ENCODE results near the gene ALDOB.

The ALDOB gene

DNA sequence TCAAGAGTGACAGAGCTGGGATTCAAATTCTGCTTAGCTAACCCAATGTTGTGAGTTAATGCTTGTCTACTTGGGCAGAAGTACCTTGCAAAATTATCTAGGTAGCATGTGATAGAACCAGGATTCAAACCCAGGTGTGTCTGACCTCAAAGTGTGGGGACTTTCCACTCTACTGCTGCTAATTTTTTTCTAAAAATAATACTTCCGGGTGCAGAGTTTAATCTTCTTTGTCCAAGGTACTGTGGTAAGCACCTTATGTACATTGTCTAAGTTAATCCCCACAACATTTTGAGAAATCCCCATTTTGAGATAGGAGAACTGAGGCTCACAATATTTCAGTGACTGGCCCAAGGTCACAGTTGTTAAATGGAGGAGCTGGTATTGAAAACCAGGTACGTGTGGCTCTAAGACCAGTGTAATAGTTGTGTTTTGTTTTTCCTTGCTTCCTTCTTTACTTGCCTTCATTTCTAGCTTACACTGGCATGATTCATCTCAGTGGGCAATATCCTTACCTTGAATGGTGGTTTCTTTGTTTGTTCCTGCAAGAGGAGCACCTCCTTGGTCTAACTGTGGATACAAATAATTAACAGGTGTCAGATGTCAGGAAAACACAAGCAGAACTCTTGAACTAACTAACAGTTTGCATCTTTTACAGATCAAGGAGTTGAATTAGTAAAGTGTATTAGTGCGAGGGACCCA, 7.5 kb downstream of the ALDOB start:
- no peak for DNase-seq (ENCODE audit: extremely low read depth in 1 of 2, low read depth in 1 of 2)

DNA sequence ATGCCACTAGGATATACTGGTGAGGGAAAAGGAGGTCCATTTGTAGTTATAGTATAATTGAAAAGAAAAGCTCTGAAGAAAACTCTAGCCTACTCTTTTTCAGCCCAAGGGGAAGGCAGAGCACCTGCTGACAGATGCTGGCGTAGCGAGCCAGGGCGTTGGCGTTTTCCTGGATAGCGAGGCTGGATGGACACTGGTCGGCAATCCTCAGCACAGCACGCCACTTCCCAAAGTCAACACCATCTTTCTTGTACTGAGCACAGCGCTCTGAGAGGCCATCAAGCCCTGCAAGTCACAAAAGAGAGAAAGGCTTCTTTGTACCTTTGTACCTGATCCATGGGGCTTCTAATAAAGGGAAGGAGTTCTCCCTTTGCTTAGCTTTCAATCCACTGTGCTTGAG, 8.2 kb downstream of the ALDOB start:
- no peak for DNase-seq (ENCODE audit: extremely low read depth in 1 of 2, low read depth in 1 of 2)

DNA sequence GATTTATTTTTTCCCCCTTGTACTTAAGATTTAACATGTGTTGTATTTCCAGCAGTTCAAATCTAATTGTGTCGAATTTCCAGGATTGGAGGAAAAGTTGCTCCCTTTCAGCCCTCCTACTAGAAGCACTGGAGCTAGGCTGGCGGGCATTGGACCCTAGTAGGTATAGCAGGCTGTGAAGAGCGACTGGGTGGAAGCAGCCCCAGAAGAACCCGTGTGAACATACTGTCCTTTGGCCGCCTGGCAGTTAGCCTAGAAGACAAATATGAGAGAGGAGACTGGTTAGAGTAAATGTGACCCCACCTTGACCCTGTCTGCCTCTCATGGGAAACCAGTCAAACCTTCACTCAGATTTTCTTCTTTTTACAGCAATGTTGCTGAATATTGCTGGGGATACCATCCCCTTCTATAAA, 13.9 kb downstream of the ALDOB start:
- DNase-seq (ENCODE audit: extremely low read depth in 1 of 2, low read depth in 1 of 2), result no peak

DNA sequence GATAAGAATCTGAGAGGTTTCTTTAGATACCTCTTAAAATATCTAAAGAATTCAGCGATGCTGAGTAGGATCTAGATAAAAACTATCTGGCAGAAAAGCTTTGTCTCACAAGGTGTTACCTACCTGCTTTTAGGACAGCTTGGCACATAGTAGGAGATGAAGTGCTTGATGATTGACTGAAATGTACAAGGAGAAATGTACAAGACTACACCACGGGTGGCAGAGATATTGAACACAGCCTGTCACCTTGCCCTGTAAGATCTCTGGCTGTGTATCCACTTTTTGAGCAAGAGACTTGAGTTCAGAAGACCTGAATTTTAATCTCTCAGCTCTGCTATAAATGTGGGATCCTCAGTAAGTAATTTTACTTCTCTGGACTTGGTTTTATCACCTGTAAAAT, 15.7 kb downstream of the ALDOB start:
- DNase-seq (ENCODE audit: extremely low read depth in 1 of 2, low read depth in 1 of 2), result no peak

DNA sequence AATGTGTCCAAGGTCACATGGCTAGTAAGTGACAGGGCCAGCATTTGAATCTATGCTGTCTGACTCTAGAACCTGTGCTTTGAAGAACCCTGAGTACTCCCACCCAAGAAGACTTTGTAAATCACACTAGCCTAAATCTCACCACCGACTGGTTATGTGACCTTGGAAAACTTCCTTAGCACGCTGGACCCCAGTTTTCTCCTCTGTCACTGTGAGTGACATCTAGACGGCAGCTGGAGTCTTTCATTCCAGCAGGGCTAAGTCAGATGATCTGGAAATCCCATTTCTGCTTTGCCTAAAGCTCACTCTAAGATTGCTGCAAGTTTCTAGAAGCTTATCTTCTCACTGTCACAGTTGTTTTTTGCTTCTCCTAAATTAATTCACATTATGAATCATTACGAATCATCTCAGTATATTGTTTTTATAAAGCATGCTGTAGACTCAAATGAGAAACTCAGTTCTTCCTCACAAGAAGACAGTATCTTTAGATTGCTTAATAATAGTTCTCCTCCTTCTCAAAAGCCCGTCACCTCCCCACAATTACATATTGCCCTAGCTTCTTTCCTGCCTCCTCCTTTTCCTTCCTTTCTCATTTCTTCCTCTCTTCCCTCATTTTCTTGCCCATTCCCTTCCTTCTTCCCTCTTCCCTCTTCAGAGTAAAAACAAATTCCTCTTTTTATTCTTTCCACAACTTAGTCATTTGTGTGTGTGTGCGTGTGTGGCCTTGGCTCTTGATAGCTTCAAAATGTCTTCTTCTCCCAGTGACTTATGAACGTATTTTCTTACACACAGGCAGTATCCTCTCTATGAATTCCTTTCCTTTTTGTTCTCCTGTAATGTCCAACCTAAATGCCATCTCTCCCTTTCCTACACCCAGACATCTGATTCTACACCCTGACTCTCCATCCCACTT, 16.8 kb downstream of the ALDOB start:
- no peak for DNase-seq (ENCODE audit: extremely low read depth in 1 of 2, low read depth in 1 of 2)

DNA sequence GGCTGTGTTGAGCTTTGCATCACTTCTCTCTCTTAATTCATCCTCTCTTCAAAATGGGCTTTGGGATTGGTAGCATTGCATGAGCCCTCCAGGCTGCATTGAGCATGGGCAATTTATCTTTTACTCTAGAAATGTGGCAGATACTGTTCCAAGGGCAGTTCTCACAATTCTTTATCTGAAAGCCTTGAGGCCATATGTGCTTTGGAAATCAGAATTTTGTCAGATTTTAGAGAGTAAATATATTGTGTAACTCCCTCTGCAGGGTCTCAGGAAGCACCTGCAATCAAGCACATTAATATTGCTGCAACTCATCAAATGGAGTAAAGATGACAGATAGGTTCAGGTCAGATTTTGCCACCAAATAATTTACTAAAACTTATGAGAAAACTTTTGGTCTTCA, 17.6 kb downstream of the ALDOB start:
- no peak for DNase-seq (ENCODE audit: extremely low read depth in 1 of 2, low read depth in 1 of 2)

DNA sequence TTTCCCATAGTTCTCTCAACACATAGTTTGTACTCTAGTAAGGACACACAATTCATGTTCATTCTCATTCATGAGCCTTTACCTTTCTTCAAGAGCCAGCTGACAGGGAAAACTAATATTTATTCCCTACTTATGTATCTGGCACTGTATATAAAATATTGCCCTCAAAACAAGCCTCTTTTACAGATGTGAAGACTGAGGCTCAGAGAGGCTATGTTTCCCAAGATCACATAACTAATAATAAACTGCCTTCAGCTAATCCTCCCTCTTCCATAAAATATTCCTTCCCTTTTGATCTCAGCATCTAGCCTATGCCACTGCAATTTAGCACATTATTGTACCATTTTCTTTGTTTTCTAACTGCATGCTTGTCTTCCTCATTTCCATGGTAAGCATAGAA, 18.2 kb downstream of the ALDOB start:
- no peak for DNase-seq (ENCODE audit: extremely low read depth in 1 of 2, low read depth in 1 of 2)

DNA sequence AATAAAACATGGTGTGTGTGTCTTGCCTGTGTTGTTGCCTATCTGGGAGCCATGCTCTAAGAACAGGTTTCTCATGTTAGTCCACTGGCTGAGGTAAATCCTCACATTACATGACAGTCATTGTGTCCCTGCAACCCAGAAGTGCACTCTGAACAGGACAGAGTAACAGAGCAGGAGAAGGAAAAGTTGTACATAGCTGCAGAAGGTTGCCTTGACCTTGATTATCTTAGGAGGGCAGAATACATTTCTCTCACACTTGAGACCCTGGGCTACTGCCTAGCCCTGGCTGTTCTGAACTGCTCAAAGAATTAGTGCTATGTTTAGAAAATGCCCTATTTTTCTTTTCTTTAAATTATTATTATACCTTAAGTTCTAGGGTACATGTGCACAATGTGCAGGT, 20.0 kb downstream of the ALDOB start:
- no peak for DNase-seq (ENCODE audit: extremely low read depth in 1 of 2, low read depth in 1 of 2)

DNA sequence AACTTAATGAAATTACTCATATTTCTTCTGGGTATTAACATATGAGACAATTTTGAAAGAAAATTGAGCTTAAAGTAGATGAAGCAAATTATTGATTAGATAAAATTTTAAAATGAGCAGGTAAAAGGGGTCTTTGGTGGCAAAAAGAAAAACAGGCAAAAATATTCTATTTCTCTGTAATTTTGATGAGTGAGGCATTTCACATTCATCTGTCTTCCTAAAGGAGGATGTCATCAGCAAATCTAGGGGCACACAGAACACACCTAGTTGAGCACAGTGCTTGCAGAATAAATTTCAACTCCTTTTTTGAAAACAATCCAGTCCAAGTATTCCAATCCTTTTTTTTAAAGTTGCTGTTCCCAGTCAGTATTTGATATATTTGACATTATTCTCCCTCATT, 20.7 kb downstream of the ALDOB start:
- no peak for DNase-seq (ENCODE audit: extremely low read depth in 1 of 2, low read depth in 1 of 2)

DNA sequence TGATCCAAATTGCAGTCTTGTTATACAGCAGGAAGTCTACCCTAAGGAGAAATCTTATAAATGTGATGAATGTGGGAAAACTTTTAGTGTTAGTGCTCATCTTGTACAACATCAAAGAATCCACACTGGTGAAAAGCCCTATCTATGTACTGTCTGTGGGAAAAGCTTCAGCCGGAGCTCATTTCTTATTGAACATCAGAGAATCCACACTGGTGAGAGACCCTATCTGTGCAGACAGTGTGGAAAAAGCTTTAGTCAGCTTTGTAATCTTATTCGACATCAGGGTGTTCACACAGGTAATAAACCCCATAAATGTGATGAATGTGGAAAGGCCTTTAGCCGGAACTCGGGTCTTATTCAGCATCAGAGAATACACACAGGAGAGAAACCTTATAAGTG, 26.5 kb downstream of the ALDOB start:
- DNase-seq (ENCODE audit: extremely low read depth in 1 of 2, low read depth in 1 of 2), result no peak

DNA sequence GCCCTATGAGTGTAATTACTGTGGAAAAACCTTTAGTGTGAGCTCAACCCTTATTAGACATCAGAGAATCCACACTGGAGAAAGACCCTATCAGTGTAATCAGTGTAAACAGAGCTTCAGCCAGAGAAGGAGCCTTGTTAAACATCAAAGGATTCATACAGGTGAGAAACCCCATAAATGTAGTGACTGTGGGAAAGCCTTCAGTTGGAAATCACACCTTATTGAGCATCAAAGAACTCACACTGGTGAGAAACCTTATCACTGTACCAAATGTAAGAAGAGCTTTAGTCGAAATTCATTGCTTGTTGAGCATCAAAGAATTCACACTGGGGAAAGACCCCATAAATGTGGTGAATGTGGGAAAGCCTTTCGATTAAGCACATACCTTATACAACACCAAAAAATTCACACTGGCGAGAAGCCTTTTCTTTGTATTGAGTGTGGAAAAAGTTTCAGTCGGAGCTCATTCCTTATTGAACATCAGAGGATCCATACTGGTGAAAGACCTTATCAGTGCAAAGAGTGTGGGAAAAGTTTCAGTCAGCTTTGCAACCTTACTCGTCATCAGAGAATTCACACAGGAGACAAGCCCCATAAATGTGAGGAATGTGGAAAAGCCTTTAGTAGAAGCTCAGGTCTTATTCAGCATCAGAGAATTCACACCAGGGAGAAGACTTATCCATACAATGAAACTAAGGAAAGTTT, 27.0 kb downstream of the ALDOB start:
- no peak for DNase-seq (ENCODE audit: extremely low read depth in 1 of 2, low read depth in 1 of 2)

DNA sequence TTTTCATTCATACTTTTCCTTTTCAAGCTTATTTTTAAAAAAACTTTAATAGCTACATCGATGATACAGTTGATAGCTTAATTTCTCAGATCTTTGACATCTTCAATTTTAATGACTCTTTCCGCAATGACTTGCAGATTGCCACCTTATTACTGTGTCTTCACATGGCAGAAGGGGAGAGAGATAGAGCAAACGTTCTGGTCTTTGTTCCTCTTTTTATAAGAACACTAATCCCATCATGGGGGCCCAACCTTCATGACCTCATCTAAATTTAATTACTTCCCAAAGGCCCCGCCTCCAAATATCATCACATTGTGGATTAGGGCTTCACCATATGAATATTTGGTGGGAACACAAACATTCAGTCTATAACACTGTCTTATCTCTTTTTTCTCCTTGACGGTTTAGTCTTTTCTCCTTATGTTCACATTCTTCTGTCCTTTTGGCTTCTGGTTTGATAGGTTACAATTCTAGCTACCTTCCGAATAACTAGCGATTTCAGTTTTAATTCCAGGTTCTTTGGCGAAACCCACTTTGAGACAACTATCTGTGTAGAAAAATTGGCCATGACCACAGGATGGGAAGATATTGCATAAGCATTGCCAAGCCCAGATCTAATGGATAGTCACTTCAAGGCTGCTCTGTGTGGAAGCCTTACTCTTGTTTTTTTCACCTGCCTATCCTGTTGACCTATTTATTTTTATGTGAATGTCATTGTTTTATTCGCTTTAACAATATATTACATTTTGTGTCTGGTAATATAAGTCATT, 31.9 kb downstream of the ALDOB start:
- no peak for DNase-seq (ENCODE audit: extremely low read depth in 1 of 2, low read depth in 1 of 2)

DNA sequence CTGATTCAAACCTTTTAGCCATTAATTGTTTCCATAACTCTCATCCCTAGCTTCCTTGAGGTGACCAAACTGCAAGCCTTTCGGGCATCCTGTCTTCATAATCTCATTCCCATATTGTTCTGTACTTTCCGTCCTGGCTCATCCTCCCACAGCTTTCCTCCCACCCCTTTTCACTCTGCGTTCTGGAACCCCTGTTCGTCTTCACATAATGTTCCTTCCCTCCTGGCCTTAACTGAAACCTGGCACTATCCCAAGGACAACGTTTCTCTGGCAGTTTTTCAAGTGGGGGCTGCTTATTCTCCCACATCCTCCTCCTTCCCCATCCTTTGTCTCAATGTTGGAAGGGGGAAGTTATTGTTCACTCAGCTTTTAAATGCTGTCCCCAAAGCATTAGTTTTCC, 35.5 kb downstream of the ALDOB start:
- DNase-seq (ENCODE audit: extremely low read depth in 1 of 2, low read depth in 1 of 2), result no peak

DNA sequence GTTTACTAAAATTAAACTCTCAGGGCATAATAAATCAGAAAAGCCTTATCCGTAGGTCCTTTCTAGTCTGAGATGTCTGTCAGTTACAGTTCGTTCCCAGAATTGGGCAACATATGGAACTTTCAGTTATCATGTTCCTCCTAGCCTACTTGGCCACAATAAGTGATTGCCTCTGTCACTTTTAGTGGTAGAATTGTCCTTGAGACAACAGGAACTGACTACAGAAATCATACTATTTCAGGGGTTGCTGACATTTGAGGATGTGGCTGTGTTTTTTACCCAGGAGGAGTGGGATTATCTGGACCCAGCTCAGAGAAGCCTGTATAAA, 36.0 kb downstream of the ALDOB start:
- no peak for DNase-seq (ENCODE audit: extremely low read depth in 1 of 2, low read depth in 1 of 2)

DNA sequence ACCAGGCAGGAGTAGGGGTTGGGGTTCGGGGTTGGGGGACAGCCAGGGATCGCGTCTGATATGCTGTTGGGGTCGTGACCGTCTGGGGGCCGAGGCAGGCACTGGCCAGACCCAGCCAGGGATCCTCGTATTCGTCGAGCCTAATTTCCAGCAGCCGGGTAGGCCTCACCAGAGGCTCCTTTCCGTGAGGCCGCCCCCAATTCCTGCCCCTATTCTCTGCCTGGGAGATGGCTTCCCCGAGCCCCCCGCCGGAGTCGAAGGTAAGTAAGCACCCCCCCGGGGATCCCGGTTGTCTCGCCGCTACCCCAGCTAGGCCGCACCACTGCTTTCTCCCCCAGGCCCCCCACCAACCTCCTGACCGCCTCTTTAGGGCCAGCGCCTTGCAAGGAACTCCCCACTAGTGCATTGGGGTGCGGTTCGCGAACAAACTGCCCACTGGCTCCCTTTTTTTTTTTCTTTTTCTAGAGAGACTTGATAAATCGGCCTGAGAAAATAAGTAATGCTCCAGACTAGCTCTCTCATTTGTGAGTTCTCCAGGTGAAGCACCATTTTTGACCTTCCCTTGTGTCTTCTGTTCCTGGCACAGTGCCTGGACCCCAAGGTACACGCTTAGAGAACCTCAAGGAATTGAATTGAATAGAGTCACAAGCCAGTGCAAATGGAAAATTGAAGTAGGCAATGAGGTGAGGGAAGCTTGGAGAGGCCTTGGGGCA, 36.5 kb downstream of the ALDOB start:
- DNase-seq (ENCODE audit: extremely low read depth in 1 of 2, low read depth in 1 of 2), result no peak

DNA sequence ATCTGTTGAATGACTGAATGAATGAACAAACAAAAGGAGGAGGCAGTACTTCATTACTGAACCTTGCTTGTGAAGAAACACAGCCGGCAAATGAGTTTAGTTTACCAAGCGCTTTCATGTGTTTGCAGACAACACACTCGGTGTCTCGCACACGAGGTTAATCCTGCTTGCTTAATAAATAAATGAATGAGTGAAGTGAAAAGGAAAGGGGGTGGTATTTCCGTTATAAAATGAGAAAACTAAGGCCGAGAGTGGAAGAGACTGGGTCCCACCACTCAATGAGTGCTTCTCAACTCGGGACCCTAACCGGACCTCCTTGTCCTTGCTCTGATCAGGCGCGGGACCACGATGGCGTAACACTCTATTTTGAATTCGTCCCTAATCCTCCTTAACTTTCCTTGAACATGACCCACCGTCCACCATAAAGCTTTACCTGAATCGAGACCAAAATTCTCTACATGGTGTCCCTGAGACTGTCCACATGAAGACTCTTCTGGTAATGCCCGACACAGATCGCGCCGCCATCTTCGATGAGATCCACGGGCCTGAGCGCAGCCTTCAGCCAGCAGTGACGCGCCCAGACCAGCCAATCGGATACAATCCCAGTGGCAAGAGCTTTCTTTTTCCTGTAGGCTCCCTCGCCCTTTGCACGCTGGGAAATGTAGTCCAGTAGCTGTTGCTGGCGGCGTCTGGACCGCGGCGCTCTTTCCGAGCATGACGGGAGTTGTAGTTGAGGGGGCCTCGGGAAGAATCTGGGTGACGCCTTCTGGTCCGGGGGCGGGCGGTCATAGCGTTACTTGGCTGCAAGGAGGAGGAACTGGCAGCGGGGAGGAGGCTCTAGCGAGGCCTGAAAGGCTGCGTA, 37.3 kb downstream of the ALDOB start, which contains the start of the genes MRPL50 and ZNF189:
Gene MRPL50, minus strand, starts transcription at position 551 of the 862 bp plus-strand sequence. Its CDS starts 26 bp downstream, at position 525.
Gene ZNF189, plus strand, starts transcription at position 784 of the 862 bp plus-strand sequence. CDS start 306 bp downstream, outside the sequence.
- DNase-seq (ENCODE audit: extremely low read depth in 1 of 2, low read depth in 1 of 2), result peak; percentile 85 to 96

DNA sequence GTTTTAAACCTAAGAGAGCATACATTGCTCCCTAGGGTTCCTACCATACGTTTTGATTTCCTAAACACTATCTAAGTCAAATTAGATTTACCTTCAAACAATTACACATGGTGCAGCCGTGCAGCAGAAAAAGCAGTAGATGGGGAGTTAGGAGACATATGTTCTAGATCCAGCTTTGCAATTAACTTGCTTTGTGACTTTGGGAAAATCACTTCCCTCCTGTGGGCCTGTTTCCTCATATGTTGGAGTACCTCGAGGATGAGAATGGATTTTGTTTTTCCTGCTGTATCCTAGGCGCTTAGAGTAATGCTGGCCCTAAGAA, 37.9 kb downstream of the ALDOB start:
- DNase-seq (ENCODE audit: extremely low read depth in 1 of 2, low read depth in 1 of 2), result no peak

DNA sequence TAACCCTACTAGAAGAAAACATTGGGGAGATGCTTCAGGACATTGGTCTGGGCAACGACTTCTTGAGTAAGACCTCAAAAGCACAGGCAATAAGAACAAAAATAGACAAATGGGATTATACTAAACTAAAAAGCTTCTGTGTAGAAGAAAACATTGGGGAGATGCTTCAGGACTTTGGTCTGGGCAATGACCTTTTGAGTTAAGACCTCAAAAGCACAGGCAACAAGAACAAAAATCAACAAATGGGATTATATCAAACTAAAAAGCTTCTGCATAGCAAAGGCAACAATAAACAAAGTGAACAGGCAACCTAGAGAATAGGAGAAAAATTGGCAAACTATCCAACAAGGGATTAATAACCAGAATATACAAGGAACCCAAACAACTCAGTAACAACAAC, 40.9 kb downstream of the ALDOB start:
- no peak for DNase-seq (ENCODE audit: extremely low read depth in 1 of 2, low read depth in 1 of 2)

DNA sequence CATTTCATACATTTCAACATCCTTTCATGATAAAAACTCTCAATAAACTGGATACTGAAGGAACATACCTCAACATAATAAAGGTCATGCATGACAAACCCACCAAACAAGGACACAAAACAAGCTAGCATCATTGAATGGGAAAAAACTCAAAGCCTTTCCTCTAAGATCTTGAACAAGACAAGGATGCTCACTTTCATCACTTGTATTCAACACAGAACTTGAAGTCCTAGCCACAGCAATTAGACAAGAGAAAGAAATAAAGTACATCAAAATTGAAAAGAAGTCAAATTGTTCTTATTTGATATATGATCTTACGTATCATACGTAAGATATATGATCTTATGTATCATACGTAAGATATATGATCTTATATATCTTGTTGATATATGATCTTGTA, 42.4 kb downstream of the ALDOB start:
- no peak for DNase-seq (ENCODE audit: extremely low read depth in 1 of 2, low read depth in 1 of 2)
